ENCODE results near the gene PCLO.

DNA sequence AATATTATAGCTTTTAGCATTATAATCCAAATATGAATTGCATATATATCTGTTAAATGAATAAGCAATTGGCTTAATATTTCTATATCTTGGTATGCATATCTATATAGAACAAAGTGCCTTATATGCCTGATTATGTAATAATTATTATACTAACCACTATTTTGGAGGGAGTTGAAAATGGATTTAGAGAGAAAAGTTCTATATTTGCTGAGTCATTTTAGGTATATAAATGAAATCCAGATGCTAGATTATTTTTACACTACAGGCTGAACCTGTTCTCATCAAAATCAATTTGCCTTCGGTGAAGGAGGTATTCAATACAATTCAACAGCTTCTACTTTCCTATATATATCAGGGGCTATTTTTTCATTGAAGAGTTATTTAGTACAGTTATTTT, 276.4 kb downstream of the PCLO start:
- no peak for TF ChIP-seq FOXA1 (IDR thresholded peaks at IDR 0.05)
- TF ChIP-seq, protein P1, sequence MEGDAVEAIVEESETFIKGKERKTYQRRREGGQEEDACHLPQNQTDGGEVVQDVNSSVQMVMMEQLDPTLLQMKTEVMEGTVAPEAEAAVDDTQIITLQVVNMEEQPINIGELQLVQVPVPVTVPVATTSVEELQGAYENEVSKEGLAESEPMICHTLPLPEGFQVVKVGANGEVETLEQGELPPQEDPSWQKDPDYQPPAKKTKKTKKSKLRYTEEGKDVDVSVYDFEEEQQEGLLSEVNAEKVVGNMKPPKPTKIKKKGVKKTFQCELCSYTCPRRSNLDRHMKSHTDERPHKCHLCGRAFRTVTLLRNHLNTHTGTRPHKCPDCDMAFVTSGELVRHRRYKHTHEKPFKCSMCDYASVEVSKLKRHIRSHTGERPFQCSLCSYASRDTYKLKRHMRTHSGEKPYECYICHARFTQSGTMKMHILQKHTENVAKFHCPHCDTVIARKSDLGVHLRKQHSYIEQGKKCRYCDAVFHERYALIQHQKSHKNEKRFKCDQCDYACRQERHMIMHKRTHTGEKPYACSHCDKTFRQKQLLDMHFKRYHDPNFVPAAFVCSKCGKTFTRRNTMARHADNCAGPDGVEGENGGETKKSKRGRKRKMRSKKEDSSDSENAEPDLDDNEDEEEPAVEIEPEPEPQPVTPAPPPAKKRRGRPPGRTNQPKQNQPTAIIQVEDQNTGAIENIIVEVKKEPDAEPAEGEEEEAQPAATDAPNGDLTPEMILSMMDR (IDR thresholded peaks at IDR 0.05; ENCODE audit: low read depth, low read length, missing input control): no peak
- TF ChIP-seq GABPA (IDR thresholded peaks at IDR 0.05 in 1 of 2, conservative IDR thresholded peaks at IDR 0.05 in 1 of 2): no peak
- TF ChIP-seq, protein P2, sequence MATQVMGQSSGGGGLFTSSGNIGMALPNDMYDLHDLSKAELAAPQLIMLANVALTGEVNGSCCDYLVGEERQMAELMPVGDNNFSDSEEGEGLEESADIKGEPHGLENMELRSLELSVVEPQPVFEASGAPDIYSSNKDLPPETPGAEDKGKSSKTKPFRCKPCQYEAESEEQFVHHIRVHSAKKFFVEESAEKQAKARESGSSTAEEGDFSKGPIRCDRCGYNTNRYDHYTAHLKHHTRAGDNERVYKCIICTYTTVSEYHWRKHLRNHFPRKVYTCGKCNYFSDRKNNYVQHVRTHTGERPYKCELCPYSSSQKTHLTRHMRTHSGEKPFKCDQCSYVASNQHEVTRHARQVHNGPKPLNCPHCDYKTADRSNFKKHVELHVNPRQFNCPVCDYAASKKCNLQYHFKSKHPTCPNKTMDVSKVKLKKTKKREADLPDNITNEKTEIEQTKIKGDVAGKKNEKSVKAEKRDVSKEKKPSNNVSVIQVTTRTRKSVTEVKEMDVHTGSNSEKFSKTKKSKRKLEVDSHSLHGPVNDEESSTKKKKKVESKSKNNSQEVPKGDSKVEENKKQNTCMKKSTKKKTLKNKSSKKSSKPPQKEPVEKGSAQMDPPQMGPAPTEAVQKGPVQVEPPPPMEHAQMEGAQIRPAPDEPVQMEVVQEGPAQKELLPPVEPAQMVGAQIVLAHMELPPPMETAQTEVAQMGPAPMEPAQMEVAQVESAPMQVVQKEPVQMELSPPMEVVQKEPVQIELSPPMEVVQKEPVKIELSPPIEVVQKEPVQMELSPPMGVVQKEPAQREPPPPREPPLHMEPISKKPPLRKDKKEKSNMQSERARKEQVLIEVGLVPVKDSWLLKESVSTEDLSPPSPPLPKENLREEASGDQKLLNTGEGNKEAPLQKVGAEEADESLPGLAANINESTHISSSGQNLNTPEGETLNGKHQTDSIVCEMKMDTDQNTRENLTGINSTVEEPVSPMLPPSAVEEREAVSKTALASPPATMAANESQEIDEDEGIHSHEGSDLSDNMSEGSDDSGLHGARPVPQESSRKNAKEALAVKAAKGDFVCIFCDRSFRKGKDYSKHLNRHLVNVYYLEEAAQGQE (IDR thresholded peaks at IDR 0.05): no peak
- no peak for TF ChIP-seq MAX (IDR thresholded peaks at IDR 0.05)
- no peak for TF ChIP-seq EGR1 (IDR thresholded peaks at IDR 0.05; ENCODE audit: low read depth in 2 of 2)
- TF ChIP-seq ATF3 (IDR thresholded peaks at IDR 0.05): no peak
- no peak for TF ChIP-seq JUND (IDR thresholded peaks at IDR 0.05)
- no peak for TF ChIP-seq RAD21 (IDR thresholded peaks at IDR 0.05)
- TF ChIP-seq SP1 (IDR thresholded peaks at IDR 0.05): no peak
- TF ChIP-seq HNF4G (IDR thresholded peaks at IDR 0.05): no peak

Measured in liver (tissue), 3 donors.